Trophoblast cell (in vitro differentiated cells and primary cell): ENCODE data around the gene LINGO3.

Source experiments
- DNase-seq, 2 donors: peaks; one replicate each; pipeline ENCODE4 v3.0.0-alpha.2; 2016
- H2AFZ ChIP-seq: 2 replicates; pipeline ENCODE4 v1.6.1; 2013; ENCODE audit warnings: low read length, moderate library complexity, mild to moderate bottlenecking; ENCODE audit not compliant: insufficient read depth, poor library complexity
- H2AK5ac ChIP-seq: 2 replicates; pipeline ENCODE4 v1.6.1; 2013; ENCODE audit warnings: mild to moderate bottlenecking, low read length
- H2BK120ac ChIP-seq: 2 replicates; pipeline ENCODE4 v1.6.1; 2013; ENCODE audit warnings: low read length, mild to moderate bottlenecking, moderate library complexity; ENCODE audit not compliant: insufficient read depth, poor library complexity
- H2BK12ac ChIP-seq: 2 replicates; pipeline ENCODE4 v1.6.1; 2013; ENCODE audit warnings: mild to moderate bottlenecking, low read length, moderate library complexity
- H2BK5ac ChIP-seq: 2 replicates; pipeline ENCODE4 v1.6.1; 2013; ENCODE audit warnings: low read length, low read depth, moderate library complexity, mild to moderate bottlenecking; ENCODE audit not compliant: poor library complexity
- H3K14ac ChIP-seq: 2 replicates; pipeline ENCODE4 v1.6.1; 2013; ENCODE audit warnings: mild to moderate bottlenecking, low read length
- H3K18ac ChIP-seq: 2 replicates; pipeline ENCODE4 v1.6.1; 2013; ENCODE audit warnings: mild to moderate bottlenecking, low read length
- H3K23ac ChIP-seq: 2 replicates; pipeline ENCODE4 v1.6.1; 2013; ENCODE audit warnings: low read length
- H3K27ac ChIP-seq: 2 replicates; pipeline ENCODE4 v1.5.1; 2013; ENCODE audit warnings: low read depth, mild to moderate bottlenecking, inconsistent platforms, low read length, moderate library complexity
- H3K27me3 ChIP-seq: 2 replicates; pipeline ENCODE4 v1.6.1; 2013; ENCODE audit warnings: inconsistent platforms, mild to moderate bottlenecking, low read length, moderate library complexity; ENCODE audit not compliant: insufficient read depth
- H3K36me3 ChIP-seq, 2 experiments: 1 replicate in 1 of 2; 2 replicates in 1 of 2; pipeline ENCODE4 v1.6.1; 2013; ENCODE audit warnings: low read length in 2 of 2, mild to moderate bottlenecking in 2 of 2, moderate library complexity in 1 of 2; ENCODE audit not compliant: insufficient read depth in 2 of 2, control insufficient read depth in 1 of 2
- H3K4ac ChIP-seq: 2 replicates; pipeline ENCODE4 v1.6.1; 2013; ENCODE audit warnings: low read depth, mild to moderate bottlenecking, low read length, moderate library complexity
- H3K4me1 ChIP-seq, 2 experiments: 1 replicate in 1 of 2; 2 replicates in 1 of 2; pipeline ENCODE4 v1.6.1; 2013; ENCODE audit warnings: low read length in 2 of 2, mild to moderate bottlenecking in 2 of 2, moderate library complexity in 1 of 2; ENCODE audit not compliant: insufficient read depth in 2 of 2, control insufficient read depth in 1 of 2
- H3K4me2 ChIP-seq: 2 replicates; pipeline ENCODE4 v1.6.1; 2013; ENCODE audit warnings: inconsistent platforms, mild to moderate bottlenecking, low read length, moderate library complexity
- H3K4me3 ChIP-seq: 2 replicates; pipeline ENCODE4 v1.5.1; 2013; ENCODE audit warnings: mild to moderate bottlenecking, low read depth, low read length, inconsistent platforms
- H3K79me1 ChIP-seq: one replicate; pipeline ENCODE4 v1.6.1; 2013; ENCODE audit warnings: low read length
- H3K79me2 ChIP-seq: 2 replicates; pipeline ENCODE4 v1.6.1; 2013; ENCODE audit warnings: low read length, mild to moderate bottlenecking; ENCODE audit not compliant: control insufficient read depth, insufficient read depth, poor library complexity
- H3K9ac ChIP-seq: 2 replicates; pipeline ENCODE4 v1.6.1; 2013; ENCODE audit warnings: mild to moderate bottlenecking, low read length
- H3K9me3 ChIP-seq: 2 replicates; pipeline ENCODE4 v1.6.1; 2013; ENCODE audit warnings: low read depth, mild to moderate bottlenecking, control low read depth, inconsistent platforms, low read length; ENCODE audit not compliant: insufficient read depth
- H4K12ac ChIP-seq: 2 replicates; pipeline ENCODE4 v1.6.1; 2013; ENCODE audit warnings: low read depth, mild to moderate bottlenecking, low read length, moderate library complexity
- H4K8ac ChIP-seq: 2 replicates; pipeline ENCODE4 v1.6.1; 2013; ENCODE audit warnings: low read depth, mild to moderate bottlenecking, low read length, moderate library complexity
- H4K91ac ChIP-seq: one replicate; pipeline ENCODE4 v1.6.1; 2013; ENCODE audit warnings: low read depth, mild to moderate bottlenecking, low read length, moderate library complexity
- whole genome bisulfite sequencing: extraction: QIAGEN DNeasy Blood & Tissue Kit; methylation state at CpG from one replicate; pipeline ENCODE4 v1.1.7; 2013; ENCODE audit warnings: missing lambda C conversion rate; ENCODE audit not compliant: insufficient read length, insufficient coverage; ENCODE audit errors: extremely low coverage; 5-methylcytosine and 5-hydroxymethylcytosine counted together

Gene LINGO3

DNA sequence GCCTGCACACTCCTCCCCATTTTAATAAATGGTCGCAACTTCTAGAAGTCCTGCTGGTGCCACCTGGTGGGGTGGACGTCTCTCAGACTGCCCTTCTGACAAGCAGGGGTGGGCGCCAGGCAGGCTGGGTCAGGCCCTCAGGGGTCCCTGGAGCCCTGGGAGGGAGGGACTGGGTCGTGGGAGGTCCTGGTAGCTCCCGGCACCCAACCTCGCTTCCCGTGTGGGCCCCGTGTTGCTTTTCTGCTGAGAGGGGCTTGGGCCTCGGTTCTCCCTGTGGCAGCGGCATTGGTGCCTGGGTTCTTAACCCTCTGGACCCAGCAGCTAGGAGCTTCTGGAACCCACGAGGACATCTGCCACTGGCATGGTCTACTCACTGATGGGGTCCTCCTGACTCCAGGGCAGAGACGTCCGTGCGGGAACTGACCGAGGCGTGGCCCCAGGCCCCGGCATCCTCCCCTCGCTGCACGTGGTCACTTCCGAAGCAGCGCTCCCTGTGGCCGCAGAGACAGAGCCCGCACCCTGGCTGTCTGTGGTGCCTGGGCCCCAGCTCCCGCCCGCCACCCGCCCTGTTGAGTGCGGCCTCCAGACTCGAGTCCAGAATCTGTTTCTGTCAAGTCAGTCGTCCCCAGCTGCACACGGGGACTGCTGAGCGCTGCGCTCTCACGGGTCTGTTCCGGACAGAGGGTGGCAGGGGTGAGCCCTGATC is 46.1 kb upstream of the LINGO3 start:
- Histone ChIP-seq H3K27ac (no peak overlapping the region), H2AFZ (no peak overlapping the region), H3K27me3 (no peaks in the 10 kb centered on the region), H4K12ac (no peak overlapping the region), H3K36me3 (peaks cover 19 to 30% of the 10 kb centered on the region in 2 experiments), H3K14ac (no peak overlapping the region), H3K4me3 (no peak overlapping the region), H3K79me2 (no peaks in the 10 kb centered on the region), H3K9ac (no peak overlapping the region), H2AK5ac (no peak overlapping the region), H3K18ac (no peak overlapping the region), H4K91ac (no peak overlapping the region), H2BK12ac (no peak overlapping the region), H4K8ac (no peak overlapping the region), H2BK120ac (no peak overlapping the region), H2BK5ac (no peak overlapping the region), H3K4ac (no peak overlapping the region), H3K79me1 (no peaks in the 10 kb centered on the region), H3K23ac (no peak overlapping the region), H3K9me3 (no peaks in the 10 kb centered on the region), H3K4me1 (no peaks in the 10 kb centered on the region), H3K4me2 (no peak overlapping the region)
- WGBS: no CpG with 5 or more reads among the region's 34 CpGs
- DNase-seq: no peak

DNA sequence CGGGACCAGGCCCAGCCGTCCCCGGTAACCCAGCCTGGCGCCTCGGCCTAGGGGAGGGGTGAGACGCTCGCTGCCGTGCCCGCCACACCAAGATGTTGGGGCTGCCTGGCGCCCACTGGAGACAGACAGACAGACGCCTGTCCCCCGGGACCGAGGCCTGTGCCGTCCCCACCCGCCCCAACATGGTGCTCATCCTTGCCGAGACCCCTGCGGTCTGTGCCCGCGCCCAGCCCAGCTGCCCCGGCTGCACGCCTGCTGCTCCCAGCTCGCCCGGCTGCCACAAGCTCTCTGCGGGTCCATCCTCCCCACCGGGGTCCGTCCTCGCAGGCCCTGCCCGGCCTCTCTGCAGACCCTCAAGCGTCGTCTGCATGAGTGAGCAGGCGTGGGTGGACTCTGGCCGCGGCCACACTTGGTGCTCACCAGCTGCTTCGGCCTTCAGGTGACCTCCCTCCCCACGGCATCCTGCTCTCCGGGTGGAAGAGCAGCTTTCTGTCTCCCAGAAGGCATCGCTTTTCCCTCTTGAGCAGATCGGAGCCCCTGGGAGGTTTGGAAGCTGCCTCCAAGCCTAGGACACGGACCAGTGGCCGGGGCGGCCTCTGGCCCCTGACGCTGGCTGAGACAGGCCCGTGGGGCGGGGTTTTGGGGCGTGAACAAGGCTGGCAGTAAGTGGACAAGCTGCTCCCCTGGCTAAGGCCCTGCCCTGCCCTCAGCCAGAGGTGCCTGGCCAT is 45.4 kb upstream of the LINGO3 start:
- Histone ChIP-seq H2BK5ac (no peak overlapping the region), H3K79me1 (no peaks in the 10 kb centered on the region), H3K4me3 (no peak overlapping the region), H2BK120ac (no peak overlapping the region), H3K4ac (no peak overlapping the region), H3K4me1 (no peaks in the 10 kb centered on the region), H3K18ac (no peak overlapping the region), H3K36me3 (peaks cover 22 to 35% of the 10 kb centered on the region in 2 experiments), H3K9me3 (no peaks in the 10 kb centered on the region), H3K27ac (no peak overlapping the region), H4K12ac (no peak overlapping the region), H3K4me2 (no peak overlapping the region), H3K79me2 (no peaks in the 10 kb centered on the region), H3K14ac (no peak overlapping the region), H2AK5ac (no peak overlapping the region), H4K8ac (no peak overlapping the region), H4K91ac (no peak overlapping the region), H2AFZ (no peak overlapping the region), H2BK12ac (no peak overlapping the region), H3K9ac (no peak overlapping the region), H3K23ac (no peak overlapping the region), H3K27me3 (no peaks in the 10 kb centered on the region)
- WGBS: no CpG with 5 or more reads among the region's 45 CpGs
- no peak for DNase-seq

DNA sequence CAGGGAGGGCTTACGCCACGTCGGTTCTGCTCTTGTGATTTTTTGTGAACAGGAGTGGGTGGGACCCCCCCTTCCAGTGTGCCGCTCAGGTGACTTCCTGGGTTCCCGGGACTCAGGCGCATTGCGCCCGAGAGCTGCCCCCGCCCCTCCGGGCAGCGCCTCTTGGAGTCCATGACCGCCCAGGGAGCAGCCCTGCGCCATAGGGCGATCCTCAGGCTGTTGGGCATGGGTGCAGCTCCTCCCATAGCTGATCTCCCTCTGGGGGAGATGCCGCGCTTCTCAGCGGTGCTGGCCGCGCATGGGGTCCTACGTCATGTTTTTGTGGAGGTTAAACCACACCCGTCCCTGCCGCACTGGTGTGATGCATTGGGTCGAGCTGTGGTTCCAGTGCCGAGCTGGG is 44.2 kb upstream of the LINGO3 start:
- no CpG with 5 or more reads among the region's 24 CpGs for WGBS
- no peak overlapping the region for H3K9ac ChIP-seq
- no peaks in the 10 kb centered on the region for H3K4me1 ChIP-seq
- H3K18ac ChIP-seq: no peak overlapping the region
- H3K27ac ChIP-seq: no peak overlapping the region
- H3K14ac ChIP-seq: no peak overlapping the region
- H3K4me2 ChIP-seq: no peak overlapping the region
- H2AK5ac ChIP-seq: no peak overlapping the region
- H3K23ac ChIP-seq: no peak overlapping the region
- DNase-seq: no peak
- H3K79me1 ChIP-seq: no peaks in the 10 kb centered on the region
- no peak overlapping the region for H2BK12ac ChIP-seq
- H2AFZ ChIP-seq: no peak overlapping the region
- H3K27me3 ChIP-seq: no peaks in the 10 kb centered on the region
- no peaks in the 10 kb centered on the region for H3K79me2 ChIP-seq
- H3K4me3 ChIP-seq: no peak overlapping the region
- no peak overlapping the region for H4K91ac ChIP-seq
- peaks cover 22 to 36% of the 10 kb centered on the region in 2 experiments for H3K36me3 ChIP-seq
- H4K12ac ChIP-seq: no peak overlapping the region
- H2BK5ac ChIP-seq: no peak overlapping the region
- no peak overlapping the region for H2BK120ac ChIP-seq
- H3K9me3 ChIP-seq: no peaks in the 10 kb centered on the region
- no peak overlapping the region for H3K4ac ChIP-seq
- no peak overlapping the region for H4K8ac ChIP-seq

DNA sequence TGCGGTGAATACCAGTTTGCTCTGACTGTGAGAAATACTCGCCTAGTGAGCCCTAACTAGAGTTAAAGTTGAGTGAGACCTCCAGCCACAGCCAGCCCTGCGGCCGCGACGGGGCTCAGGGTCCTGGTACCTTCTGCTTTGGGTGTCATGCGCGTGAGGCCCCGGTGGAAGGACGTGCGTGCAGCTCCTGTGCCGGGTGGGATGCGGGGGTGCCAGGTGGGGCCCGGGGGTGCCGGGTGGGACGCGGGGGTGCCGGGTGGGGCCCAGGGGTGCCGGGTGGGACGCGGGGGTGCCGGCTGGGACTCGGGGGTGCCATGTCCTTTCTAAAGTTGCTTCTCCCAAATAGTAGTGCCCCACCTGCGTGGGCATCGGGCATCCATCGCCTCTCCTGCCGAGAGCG is 43.6 kb upstream of the LINGO3 start:
- H3K4ac ChIP-seq: no peak overlapping the region
- no peak overlapping the region for H2BK5ac ChIP-seq
- H3K36me3 ChIP-seq: peaks cover 24 to 36% of the 10 kb centered on the region in 2 experiments
- H3K14ac ChIP-seq: no peak overlapping the region
- H4K8ac ChIP-seq: no peak overlapping the region
- no peak overlapping the region for H2AK5ac ChIP-seq
- DNase-seq: no peak
- no peak overlapping the region for H2AFZ ChIP-seq
- H3K9ac ChIP-seq: no peak overlapping the region
- H3K4me1 ChIP-seq: no peaks in the 10 kb centered on the region
- H3K79me1 ChIP-seq: no peaks in the 10 kb centered on the region
- H3K4me3 ChIP-seq: no peak overlapping the region
- no peak overlapping the region for H3K4me2 ChIP-seq
- no peaks in the 10 kb centered on the region for H3K27me3 ChIP-seq
- H3K18ac ChIP-seq: no peak overlapping the region
- no peak overlapping the region for H4K91ac ChIP-seq
- no peak overlapping the region for H4K12ac ChIP-seq
- no peak overlapping the region for H3K27ac ChIP-seq
- WGBS: no CpG with 5 or more reads among the region's 28 CpGs
- no peak overlapping the region for H2BK120ac ChIP-seq
- H3K9me3 ChIP-seq: no peaks in the 10 kb centered on the region
- no peaks in the 10 kb centered on the region for H3K79me2 ChIP-seq
- no peak overlapping the region for H3K23ac ChIP-seq
- H2BK12ac ChIP-seq: no peak overlapping the region
